ENCODE data around the gene SAMD4A.

Gene SAMD4A

GRCh38 chr14:54538055-54538454 lies 28.9 kb upstream of the SAMD4A start:
- no peak overlapping the region for H3K27ac ChIP-seq (ENCODE audit: poor library complexity, severe bottlenecking)
- DNase-seq (ENCODE audit: low spot score) (no peak), ATAC-seq (ENCODE audit: low read depth) (no peak)
- H3K4me3 ChIP-seq (ENCODE audit: severe bottlenecking): no peak overlapping the region
- H3K9me3 ChIP-seq (ENCODE audit: severe bottlenecking): no peaks in the 10 kb centered on the region
- no peaks in the 10 kb centered on the region for H3K4me1 ChIP-seq (ENCODE audit: insufficient read depth, poor library complexity, severe bottlenecking)
- peaks cover 20% of the 10 kb centered on the region for H3K36me3 ChIP-seq (ENCODE audit: low read depth)
- no peak for TF ChIP-seq CTCF (IDR thresholded peaks at IDR 0.05; ENCODE audit: poor library complexity, severe bottlenecking)
- H3K27me3 ChIP-seq (ENCODE audit: insufficient read depth, poor library complexity, severe bottlenecking): no peaks in the 10 kb centered on the region

- Histone ChIP-seq H3K4me3 (ENCODE audit: severe bottlenecking) (no peak overlapping the region), H3K27ac (ENCODE audit: poor library complexity, severe bottlenecking) (no peak overlapping the region), H3K27me3 (ENCODE audit: insufficient read depth, poor library complexity, severe bottlenecking) (no peaks in the 10 kb centered on the region), H3K36me3 (ENCODE audit: low read depth) (no peaks in the 10 kb centered on the region), H3K9me3 (ENCODE audit: severe bottlenecking) (no peaks in the 10 kb centered on the region), H3K4me1 (ENCODE audit: insufficient read depth, poor library complexity, severe bottlenecking) (no peaks in the 10 kb centered on the region)
- ATAC-seq (ENCODE audit: low read depth): no peak
- no peak for DNase-seq (ENCODE audit: low spot score)
- no peak for TF ChIP-seq CTCF (IDR thresholded peaks at IDR 0.05; ENCODE audit: poor library complexity, severe bottlenecking)
These were observed 19.3 kb upstream of the SAMD4A start for GRCh38 chr14:54547583-54547982.

- H3K27ac ChIP-seq (ENCODE audit: poor library complexity, severe bottlenecking): no peak overlapping the region
- no peak overlapping the region for H3K4me3 ChIP-seq (ENCODE audit: severe bottlenecking)
- DNase-seq (ENCODE audit: low spot score): no peak
- H3K27me3 ChIP-seq (ENCODE audit: insufficient read depth, poor library complexity, severe bottlenecking): no peaks in the 10 kb centered on the region
- H3K36me3 ChIP-seq (ENCODE audit: low read depth): no peaks in the 10 kb centered on the region
- ATAC-seq (ENCODE audit: low read depth): no peak
- H3K9me3 ChIP-seq (ENCODE audit: severe bottlenecking): no peaks in the 10 kb centered on the region
- no peaks in the 10 kb centered on the region for H3K4me1 ChIP-seq (ENCODE audit: insufficient read depth, poor library complexity, severe bottlenecking)
- no peak for TF ChIP-seq CTCF (IDR thresholded peaks at IDR 0.05; ENCODE audit: poor library complexity, severe bottlenecking)
These were observed 18.4 kb upstream of the SAMD4A start for GRCh38 chr14:54548491-54548890.

GRCh38 chr14:54549862-54550261 lies 17.1 kb upstream of the SAMD4A start:
- Histone ChIP-seq H3K36me3 (ENCODE audit: low read depth) (no peaks in the 10 kb centered on the region), H3K4me3 (ENCODE audit: severe bottlenecking) (no peak overlapping the region), H3K9me3 (ENCODE audit: severe bottlenecking) (no peaks in the 10 kb centered on the region), H3K4me1 (ENCODE audit: insufficient read depth, poor library complexity, severe bottlenecking) (no peaks in the 10 kb centered on the region), H3K27me3 (ENCODE audit: insufficient read depth, poor library complexity, severe bottlenecking) (no peaks in the 10 kb centered on the region), H3K27ac (ENCODE audit: poor library complexity, severe bottlenecking) (no peak overlapping the region)
- TF ChIP-seq CTCF (IDR thresholded peaks at IDR 0.05; ENCODE audit: poor library complexity, severe bottlenecking): no peak
- ATAC-seq (ENCODE audit: low read depth): no peak
- DNase-seq (ENCODE audit: low spot score): no peak

- Histone ChIP-seq H3K9me3 (ENCODE audit: severe bottlenecking) (no peaks in the 10 kb centered on the region), H3K36me3 (ENCODE audit: low read depth) (no peaks in the 10 kb centered on the region), H3K4me3 (ENCODE audit: severe bottlenecking) (no peak overlapping the region), H3K4me1 (ENCODE audit: insufficient read depth, poor library complexity, severe bottlenecking) (no peaks in the 10 kb centered on the region), H3K27ac (ENCODE audit: poor library complexity, severe bottlenecking) (no peak overlapping the region), H3K27me3 (ENCODE audit: insufficient read depth, poor library complexity, severe bottlenecking) (no peaks in the 10 kb centered on the region)
- DNase-seq (ENCODE audit: low spot score) (no peak), ATAC-seq (ENCODE audit: low read depth) (no peak)
- no peak for TF ChIP-seq CTCF (IDR thresholded peaks at IDR 0.05; ENCODE audit: poor library complexity, severe bottlenecking)
These were observed 16.4 kb upstream of the SAMD4A start for GRCh38 chr14:54550514-54550913.

Measured in RWPE2 (cell line).